ENCODE data around the gene CUL7. TPM values are rescaled to one million over a fixed set of nuclear protein-coding genes. Genes with fewer than 3 reads are reported as not detected.

CUL7 gene
- total RNA-seq, 1 donor from 2014 or later, result 58.9 TPM

DNA sequence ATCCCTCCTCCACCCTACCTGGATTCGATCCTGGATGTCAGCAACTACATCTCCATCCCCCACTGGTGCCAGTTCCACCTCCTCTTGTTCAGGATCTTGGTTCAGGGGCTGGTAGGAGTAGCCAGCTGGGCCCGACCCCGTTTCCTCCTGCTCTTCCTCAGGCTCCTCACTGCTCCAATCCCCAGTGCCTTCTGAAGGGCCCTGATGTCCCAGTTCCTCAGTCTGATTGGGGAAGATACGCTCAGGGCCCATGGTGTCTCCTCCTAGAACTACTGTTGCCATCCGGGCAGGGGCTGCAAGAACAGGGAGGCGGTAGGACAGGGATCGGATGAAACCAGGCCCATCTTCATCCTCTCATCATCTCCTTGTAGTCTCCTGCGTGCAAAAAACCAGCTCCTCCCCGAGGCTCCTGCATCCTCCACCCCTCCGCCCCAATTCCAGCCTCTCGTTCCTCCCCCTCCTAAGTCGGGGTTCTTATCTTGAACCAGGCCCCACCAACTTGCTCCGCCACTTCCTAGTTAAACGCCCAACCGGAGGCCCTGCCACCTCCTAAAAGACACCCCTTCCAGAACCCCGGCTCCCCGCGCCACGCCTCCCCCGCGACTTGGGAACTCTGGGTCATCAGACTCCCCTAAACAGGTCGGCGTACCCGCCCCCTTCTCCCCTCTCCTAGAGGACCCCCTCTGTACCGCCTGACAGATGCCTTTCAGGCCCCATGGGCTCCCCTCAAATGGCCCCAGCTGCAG lies 40.4 kb downstream of the CUL7 start:
- TF ChIP-seq, protein P1, sequence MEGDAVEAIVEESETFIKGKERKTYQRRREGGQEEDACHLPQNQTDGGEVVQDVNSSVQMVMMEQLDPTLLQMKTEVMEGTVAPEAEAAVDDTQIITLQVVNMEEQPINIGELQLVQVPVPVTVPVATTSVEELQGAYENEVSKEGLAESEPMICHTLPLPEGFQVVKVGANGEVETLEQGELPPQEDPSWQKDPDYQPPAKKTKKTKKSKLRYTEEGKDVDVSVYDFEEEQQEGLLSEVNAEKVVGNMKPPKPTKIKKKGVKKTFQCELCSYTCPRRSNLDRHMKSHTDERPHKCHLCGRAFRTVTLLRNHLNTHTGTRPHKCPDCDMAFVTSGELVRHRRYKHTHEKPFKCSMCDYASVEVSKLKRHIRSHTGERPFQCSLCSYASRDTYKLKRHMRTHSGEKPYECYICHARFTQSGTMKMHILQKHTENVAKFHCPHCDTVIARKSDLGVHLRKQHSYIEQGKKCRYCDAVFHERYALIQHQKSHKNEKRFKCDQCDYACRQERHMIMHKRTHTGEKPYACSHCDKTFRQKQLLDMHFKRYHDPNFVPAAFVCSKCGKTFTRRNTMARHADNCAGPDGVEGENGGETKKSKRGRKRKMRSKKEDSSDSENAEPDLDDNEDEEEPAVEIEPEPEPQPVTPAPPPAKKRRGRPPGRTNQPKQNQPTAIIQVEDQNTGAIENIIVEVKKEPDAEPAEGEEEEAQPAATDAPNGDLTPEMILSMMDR (IDR thresholded peaks at IDR 0.05; ENCODE audit: unreplicated experiment), result no peak
- Mint-ChIP-seq H3K4me3 (ENCODE audit: low read depth) (peak overlapping the region; percentile 93), H3K9me3 (ENCODE audit: low read depth) (no peaks in the 10 kb centered on the region), H3K36me3 (ENCODE audit: insufficient read depth) (peaks cover 11% of the 10 kb centered on the region), H3K27me3 (no peaks in the 10 kb centered on the region), H3K4me1 (ENCODE audit: low read depth) (peaks cover 30% of the 10 kb centered on the region), H3K27ac (peak overlapping the region; percentile 92)
- no peak for DNase-seq (ENCODE audit: low spot score, unreplicated experiment)

DNA sequence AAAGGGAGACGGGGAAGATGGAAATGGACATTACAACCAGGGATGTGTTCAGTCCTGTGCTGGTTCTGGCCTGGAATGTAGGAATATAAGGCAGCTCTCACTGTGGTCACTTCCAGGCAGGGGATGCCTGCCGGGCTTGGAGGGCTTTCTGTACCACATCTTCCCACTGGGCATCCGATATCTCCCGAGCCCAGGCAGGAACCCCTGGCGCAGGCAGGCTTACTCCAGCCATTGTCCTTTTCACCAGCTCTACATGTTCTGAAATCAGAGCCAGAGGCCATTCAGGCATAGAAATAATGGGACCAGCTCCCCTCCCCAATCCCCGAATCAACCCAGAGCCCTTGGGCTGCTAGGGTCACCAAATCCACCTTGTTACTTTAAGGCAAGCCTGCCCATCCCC lies 41.3 kb downstream of the CUL7 start:
- peak overlapping the region; percentile 59 for H3K27ac Mint-ChIP-seq
- TF ChIP-seq, protein P1 (IDR thresholded peaks at IDR 0.05; ENCODE audit: unreplicated experiment), result no peak
- H3K27me3 Mint-ChIP-seq, result no peaks in the 10 kb centered on the region
- peaks cover 12% of the 10 kb centered on the region for H3K36me3 Mint-ChIP-seq (ENCODE audit: insufficient read depth)
- DNase-seq (ENCODE audit: low spot score, unreplicated experiment), result no peak
- peak overlapping the region; percentile 93 for H3K4me3 Mint-ChIP-seq (ENCODE audit: low read depth)
- H3K4me1 Mint-ChIP-seq (ENCODE audit: low read depth), result peaks cover 30% of the 10 kb centered on the region
- no peaks in the 10 kb centered on the region for H3K9me3 Mint-ChIP-seq (ENCODE audit: low read depth)

DNA sequence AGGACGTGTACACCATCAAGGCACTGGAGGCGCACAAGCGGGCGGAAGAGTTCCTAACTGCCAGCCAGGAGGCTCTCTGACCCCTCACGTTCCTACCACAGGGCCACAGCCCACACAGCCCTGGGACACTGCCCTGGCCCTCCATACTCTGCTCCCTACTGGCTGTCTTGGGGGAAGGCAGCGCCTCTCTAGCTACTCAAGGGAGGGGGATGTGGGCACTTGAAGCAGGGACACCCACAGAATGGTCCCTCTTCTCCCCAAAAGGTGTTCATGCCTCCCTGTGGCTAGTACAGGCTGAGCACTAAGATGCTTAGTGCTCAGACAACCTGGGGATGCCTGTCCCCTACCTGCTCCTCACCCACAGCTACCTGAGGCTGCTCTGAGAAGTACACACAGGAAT lies 42.4 kb downstream of the CUL7 start:
- Mint-ChIP-seq H3K4me3 (ENCODE audit: low read depth) (peak overlapping the region; percentile 33), H3K27me3 (no peaks in the 10 kb centered on the region), H3K36me3 (ENCODE audit: insufficient read depth) (peaks cover 12% of the 10 kb centered on the region), H3K4me1 (ENCODE audit: low read depth) (peaks cover 29% of the 10 kb centered on the region), H3K27ac (no peak overlapping the region), H3K9me3 (ENCODE audit: low read depth) (no peaks in the 10 kb centered on the region)
- no peak for DNase-seq (ENCODE audit: low spot score, unreplicated experiment)
- TF ChIP-seq, protein P1 (IDR thresholded peaks at IDR 0.05; ENCODE audit: unreplicated experiment), result no peak

DNA sequence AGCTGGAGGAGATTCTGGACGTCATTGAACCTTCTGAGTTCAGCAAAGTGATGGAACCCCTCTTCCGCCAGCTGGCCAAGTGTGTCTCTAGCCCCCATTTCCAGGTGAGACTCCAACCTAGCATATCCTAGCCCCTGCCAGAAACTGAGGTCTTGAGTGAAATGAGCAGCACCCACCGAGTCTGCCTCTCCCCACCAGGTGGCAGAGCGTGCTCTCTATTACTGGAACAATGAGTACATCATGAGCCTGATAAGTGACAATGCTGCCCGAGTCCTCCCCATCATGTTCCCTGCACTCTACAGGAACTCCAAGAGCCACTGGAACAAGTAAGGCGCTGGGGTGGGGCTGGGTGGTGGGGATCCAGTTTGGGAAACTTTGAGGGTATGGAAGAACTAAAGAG lies 44.5 kb downstream of the CUL7 start:
- Mint-ChIP-seq H3K27ac (no peak overlapping the region), H3K4me1 (ENCODE audit: low read depth) (peaks cover 18% of the 10 kb centered on the region), H3K9me3 (ENCODE audit: low read depth) (no peaks in the 10 kb centered on the region), H3K36me3 (ENCODE audit: insufficient read depth) (peaks cover 15% of the 10 kb centered on the region), H3K27me3 (no peaks in the 10 kb centered on the region), H3K4me3 (ENCODE audit: low read depth) (no peak overlapping the region)
- DNase-seq (ENCODE audit: low spot score, unreplicated experiment), result no peak
- TF ChIP-seq, protein P1 (IDR thresholded peaks at IDR 0.05; ENCODE audit: unreplicated experiment), result peak; percentile 51

DNA sequence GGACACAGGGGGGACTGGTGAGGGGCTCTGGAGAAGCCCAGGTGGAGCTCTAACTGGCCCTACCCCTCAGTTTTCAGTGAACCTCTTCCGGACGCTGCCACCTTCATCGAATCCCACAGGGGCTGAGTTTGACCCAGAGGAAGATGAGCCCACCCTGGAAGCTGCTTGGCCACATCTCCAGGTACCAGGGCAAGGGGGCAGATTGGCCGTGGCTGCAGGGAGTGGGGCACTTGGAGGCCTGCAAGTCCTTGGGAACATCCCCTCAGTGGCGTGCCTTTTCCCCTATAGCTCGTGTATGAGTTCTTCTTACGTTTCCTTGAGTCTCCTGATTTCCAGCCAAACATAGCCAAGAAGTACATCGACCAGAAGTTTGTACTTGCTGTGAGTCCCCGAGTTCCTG lies 46.5 kb downstream of the CUL7 start:
- Mint-ChIP-seq H3K9me3 (ENCODE audit: low read depth) (no peaks in the 10 kb centered on the region), H3K4me3 (ENCODE audit: low read depth) (no peak overlapping the region), H3K36me3 (ENCODE audit: insufficient read depth) (peaks cover 12% of the 10 kb centered on the region), H3K27ac (no peak overlapping the region), H3K27me3 (no peaks in the 10 kb centered on the region), H3K4me1 (ENCODE audit: low read depth) (peaks cover 2% of the 10 kb centered on the region)
- TF ChIP-seq, protein P1 (IDR thresholded peaks at IDR 0.05; ENCODE audit: unreplicated experiment), result no peak
- DNase-seq (ENCODE audit: low spot score, unreplicated experiment), result no peak
